HepG2 (cell line): ENCODE results near the gene OTUD1. TPM values are rescaled to one million over a fixed set of nuclear protein-coding genes. Genes with fewer than 3 reads are reported as not detected.

Experiments used
- ATAC-seq: fragments of 200-7000 bp; cut with Tn5 transposase; 3 replicates; pipeline ENCODE4 v1.9.1; 2020; ENCODE audit warnings: mild to moderate bottlenecking, moderate library complexity
- BruUV-seq: library from RNA; stranded (reverse); fragments of 400-500 nt; replicated peaks from 2 replicates; lab custom pipeline; 2021; lab: Mats Ljungman, UMichigan
- CTCF ChIA-PET: fragments of 300-600 bp; formaldehyde crosslinking; extraction: SDS; loops from one replicate; lab custom pipeline; 2021; ENCODE audit warnings: low total read pairs, inconsistent platforms, low intra/inter-chr PET ratio; lab: Yijun Ruan, JAX
- POLR2A ChIA-PET: fragments of 350-600 bp; sonication (Branson Sonifier 250); formaldehyde crosslinking; loops from one replicate; lab custom pipeline; 2020; ENCODE audit warnings: antibody characterized with exemption, inconsistent platforms; lab: Yijun Ruan, JAX
- DNase-seq: peaks from one replicate; pipeline ENCODE4 v3.0.0-alpha.2; 2015; ENCODE audit warnings: low spot score
- FAIRE-seq: peaks from 3 replicates; lab custom pipeline; 2011; peaks lifted over from hg19 to GRCh38; lab: Jason Lieb, UNC
- H2AFZ ChIP-seq: one replicate; pipeline ENCODE4 v1.6.1; 2011; ENCODE audit warnings: low read length, inconsistent platforms
- H3K27ac ChIP-seq: fragments of 300-600 bp; 3 replicates; pipeline ENCODE4 v1.8.0; 2011; ENCODE audit warnings: mixed run types, mild to moderate bottlenecking, mixed read lengths, low read length, inconsistent platforms; ENCODE audit not compliant: insufficient read depth; ENCODE audit errors: extremely low read length
- H3K27me3 ChIP-seq, 2 experiments: fragments of 200-600 bp in 1 of 2; 2 replicates in 1 of 2; 3 replicates in 1 of 2; pipeline versions ENCODE4 v1.6.0 to v1.8.0; 2011; ENCODE audit warnings: low read length in 2 of 2, mild to moderate bottlenecking in 2 of 2, moderate library complexity in 2 of 2, inconsistent platforms in 1 of 2; ENCODE audit not compliant: insufficient read depth in 2 of 2, control insufficient read depth in 1 of 2
- H3K36me3 ChIP-seq, 2 experiments: fragments of 200-600 bp in 1 of 2; replicated peaks in 1 of 2; 2 replicates in 1 of 2; 3 replicates in 1 of 2; pipeline versions ENCODE4 v1.5.1 to v1.8.0; 2011; ENCODE audit warnings: low read length in 2 of 2, inconsistent platforms in 1 of 2; ENCODE audit not compliant: insufficient read depth in 2 of 2, control insufficient read depth in 1 of 2
- H3K4me1 ChIP-seq: 2 replicates; pipeline ENCODE4 v1.5.1; 2012; ENCODE audit warnings: low read length, inconsistent platforms; ENCODE audit not compliant: insufficient read depth
- H3K4me2 ChIP-seq: 2 replicates; pipeline ENCODE4 v1.6.0; 2011; ENCODE audit warnings: low read depth, low read length, inconsistent platforms
- H3K4me3 ChIP-seq, 3 experiments: fragments of 200-600 bp in 1 of 3; sonication (generic), shearing (Covaris generic) in 1 of 3; replicated peaks in 1 of 3; 2 replicates each; pipeline ENCODE4 v1.5.1; 2011 to 2016; ENCODE audit warnings: low read length in 3 of 3, inconsistent platforms in 2 of 3, low read depth in 2 of 3, mild to moderate bottlenecking in 2 of 3, control low read depth in 1 of 3, mixed read lengths in 1 of 3; ENCODE audit not compliant: insufficient read depth in 1 of 3
- H3K79me2 ChIP-seq: one replicate; pipeline ENCODE4 v1.6.1; 2011; ENCODE audit warnings: low read length, inconsistent platforms; ENCODE audit not compliant: insufficient read depth
- H3K9ac ChIP-seq: 2 replicates; pipeline ENCODE4 v1.6.0; 2011; ENCODE audit warnings: mild to moderate bottlenecking, low read depth, low read length, inconsistent platforms; ENCODE audit not compliant: insufficient read depth
- H3K9me3 ChIP-seq: 2 replicates; pipeline ENCODE4 v1.5.1; 2012; ENCODE audit warnings: mild to moderate bottlenecking, low read length
- H4K20me1 ChIP-seq: 2 replicates; pipeline ENCODE4 v1.6.0; 2011; ENCODE audit warnings: inconsistent platforms, mild to moderate bottlenecking, low read length, moderate library complexity; ENCODE audit not compliant: insufficient read depth
- ARNTL ChIP-seq: sonication (generic); formaldehyde crosslinking; IDR thresholded peaks from 2 replicates; pipeline ENCODE4 v1.4.0; 2020; ENCODE audit warnings: mild to moderate bottlenecking, missing genetic modification reagents
- CBX1 ChIP-seq: IDR thresholded peaks from one replicate; pipeline ENCODE4 v1.6.1; 2016; ENCODE audit warnings: antibody characterized with exemption, low read depth
- CTCF ChIP-seq: sonication (generic); formaldehyde crosslinking; IDR thresholded peaks from 2 replicates; pipeline ENCODE4 v1.5.0; 2020; ENCODE audit warnings: mild to moderate bottlenecking, missing genetic modification reagents, moderate library complexity
- FOXP1 ChIP-seq, 2 experiments: fragments of 450-650 bp in 1 of 2; IDR thresholded peaks; 2 replicates each; pipeline ENCODE4 v1.6.1; 2017 to 2018; ENCODE audit warnings: antibody characterized with exemption in 1 of 2
- GZF1 ChIP-seq: sonication (generic); formaldehyde crosslinking; IDR thresholded peaks from 2 replicates; pipeline ENCODE4 v1.5.1; 2020; ENCODE audit warnings: mild to moderate bottlenecking, missing genetic modification reagents
- JUN ChIP-seq: sonication (generic); formaldehyde crosslinking; IDR thresholded peaks from 2 replicates; pipeline ENCODE4 v1.4.0; 2020; ENCODE audit warnings: mild to moderate bottlenecking, missing genetic modification reagents
- PHF21A ChIP-seq: sonication (generic); formaldehyde crosslinking; IDR thresholded peaks from 2 replicates; pipeline ENCODE4 v1.5.0; 2020; ENCODE audit warnings: mild to moderate bottlenecking, missing genetic modification reagents
- TEAD3 ChIP-seq: optimal IDR thresholded peaks from 2 replicates; pipeline ENCODE3; 2016; ENCODE audit warnings: borderline replicate concordance
- TOE1 ChIP-seq: sonication (generic); formaldehyde crosslinking; IDR thresholded peaks from 2 replicates; pipeline ENCODE4 v1.4.0; 2020; ENCODE audit warnings: mild to moderate bottlenecking, missing genetic modification reagents
- ZNF180 ChIP-seq: sonication (generic); formaldehyde crosslinking; IDR thresholded peaks from 2 replicates; pipeline ENCODE4 v1.4.0; 2020; ENCODE audit warnings: low read depth, missing genetic modification reagents, borderline replicate concordance
- ZNF329 ChIP-seq: sonication (generic); formaldehyde crosslinking; IDR thresholded peaks from 2 replicates; pipeline ENCODE4 v1.9.0; 2021; ENCODE audit warnings: low read depth, mild to moderate bottlenecking, missing genetic modification reagents
- ZNF660 ChIP-seq: sonication (generic); formaldehyde crosslinking; IDR thresholded peaks from 2 replicates; pipeline ENCODE4 v1.5.1; 2020; ENCODE audit warnings: mild to moderate bottlenecking, low read depth, missing genetic modification reagents, borderline replicate concordance
- ZNF678 ChIP-seq: sonication (generic); formaldehyde crosslinking; IDR thresholded peaks from 2 replicates; pipeline ENCODE4 v1.4.0; 2020; ENCODE audit warnings: mild to moderate bottlenecking, missing genetic modification reagents
- WGBS: methylation state at CpG from one replicate; pipeline ENCODE4 v1.1.6; 2017; ENCODE audit warnings: low lambda C conversion rate; 5-methylcytosine and 5-hydroxymethylcytosine counted together
- in situ Hi-C: cut with HindIII; loops from 2 replicates; pipeline ENCODE4 v1.10.0; 2017; ENCODE audit warnings: low pct_unique_long_range_greater_than_20kb; ENCODE audit not compliant: extremely low pct_ligation_motif_present
- intact Hi-C: fragments of 100-400 bp; cut with micrococcal nuclease; formaldehyde crosslinking; loops from one replicate; pipeline ENCODE4 v1.10.0; 2022; ENCODE audit not compliant: unreplicated experiment
- polyA plus RNA-seq, 8 experiments: library from polyadenylated mRNA; depleted of rRNA in 3 of 8; stranded (reverse) in 7 of 8; unstranded in 1 of 8; fragments of >200 nt; fragmentation: Illumina TruSeq in 4 of 8; extraction: Trizol in 4 of 8; gene quantifications; 2 replicates each; pipeline versions ENCODE4 v1.2.1 to v1.2.3, GENCODE V29; 2011 to 2016; ENCODE audit warnings: low read depth in 4 of 8, missing spikeins in 1 of 8, mixed read lengths in 1 of 8; ENCODE audit not compliant: insufficient read depth in 1 of 8
- total RNA-seq, 5 experiments: library from RNA; depleted of rRNA; stranded (reverse); fragments of >200 nt; fragmentation: Illumina TruSeq; extraction: Trizol; gene quantifications; 2 replicates each; pipeline ENCODE4 v1.2.3, GENCODE V29; 2016; ENCODE audit warnings: low read depth in 1 of 5
- TF ChIP-seq, protein P1 (sequence below): sonication (generic); formaldehyde crosslinking; IDR thresholded peaks from 2 replicates; pipeline ENCODE4 v1.8.1; 2023; ENCODE audit warnings: mild to moderate bottlenecking, moderate library complexity, missing genetic modification reagents
- TF ChIP-seq, protein P2 (sequence below): IDR thresholded peaks from 2 replicates; pipeline ENCODE4 v1.6.1; 2018; ENCODE audit warnings: missing genetic modification reagents
- TF ChIP-seq, protein P3 (sequence below): fragments of 450-650 bp; IDR thresholded peaks from 2 replicates; pipeline ENCODE4 v1.6.1; 2017
- TF ChIP-seq, protein P4 (sequence below): sonication (generic); formaldehyde crosslinking; IDR thresholded peaks from 2 replicates; pipeline ENCODE4 v1.5.0; 2020; ENCODE audit warnings: mild to moderate bottlenecking, missing genetic modification reagents

OTUD1 gene
- total and polyA plus RNA-seq, 2 of the 13 experiments (the other 11 are each of a cell fraction or from before 2014, with no cell fraction given), result 1.2 to 1.4 TPM

DNA sequence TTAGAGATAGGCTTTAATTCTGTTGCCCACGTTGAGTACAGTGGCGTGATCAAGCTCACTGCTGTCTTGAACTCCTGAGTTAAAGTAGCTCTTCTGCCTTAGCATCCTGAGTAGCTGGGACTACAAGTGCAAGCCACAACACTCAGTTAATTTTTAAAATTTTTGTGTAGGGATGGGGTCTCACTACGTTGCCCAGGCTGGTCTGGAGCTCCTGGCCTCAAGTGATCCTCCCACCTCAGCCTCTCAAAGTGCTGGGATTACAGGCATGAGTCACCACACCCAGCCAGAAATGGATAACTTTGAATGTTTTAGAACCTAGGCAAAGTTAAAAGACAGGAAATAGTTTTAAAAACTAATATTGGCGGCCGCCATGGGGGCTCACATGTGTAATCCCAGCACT is 43.9 kb upstream of the OTUD1 start:
- intact Hi-C loops, result no loop called here
- 0 out of 2 replicates have a peak, but pooled peaks cover 7% of the 10 kb centered on the region for H3K4me1 ChIP-seq
- H4K20me1 ChIP-seq, result no peaks in the 10 kb centered on the region
- no peak overlapping the region for H3K4me3 ChIP-seq
- CTCF ChIA-PET, result no interaction called here
- H3K9me3 ChIP-seq, result no peaks in the 10 kb centered on the region
- no peak for FAIRE-seq
- WGBS, result 24% methylated on average over 5 of the region's 5 CpGs
- POLR2A ChIA-PET, result no interaction called here
- no peak overlapping the region for H3K4me2 ChIP-seq
- no peak overlapping the region for H3K9ac ChIP-seq
- no peaks in the 10 kb centered on the region for H3K79me2 ChIP-seq
- H3K27ac ChIP-seq, result no peak overlapping the region
- DNase-seq, result no peak
- ATAC-seq, result no peak
- in situ Hi-C loops, result no loop called here
- H3K36me3 ChIP-seq, result no peaks in the 10 kb centered on the region
- BruUV-seq, result no TSS peak
- TF ChIP-seq TOE1 (CRISPR knock-in tag) (no peak), TEAD3 (CRISPR knock-in tag) (no peak), ZNF678 (no peak), ZNF180 (CRISPR knock-in tag) (no peak), JUN (CRISPR knock-in tag) (no peak), ARNTL (no peak), GZF1 (CRISPR knock-in tag) (no peak), CBX1 (no peak), CTCF (CRISPR knock-in tag) (no peak), ZNF660 (no peak), PHF21A (CRISPR knock-in tag) (no peak), ZNF329 (CRISPR knock-in tag) (no peak), FOXP1 (IDR thresholded peaks at IDR 0.05) (no peak), FOXP1 (CRISPR knock-in tag; IDR thresholded peaks at IDR 0.05) (no peak)
- TF ChIP-seq, protein P1, sequence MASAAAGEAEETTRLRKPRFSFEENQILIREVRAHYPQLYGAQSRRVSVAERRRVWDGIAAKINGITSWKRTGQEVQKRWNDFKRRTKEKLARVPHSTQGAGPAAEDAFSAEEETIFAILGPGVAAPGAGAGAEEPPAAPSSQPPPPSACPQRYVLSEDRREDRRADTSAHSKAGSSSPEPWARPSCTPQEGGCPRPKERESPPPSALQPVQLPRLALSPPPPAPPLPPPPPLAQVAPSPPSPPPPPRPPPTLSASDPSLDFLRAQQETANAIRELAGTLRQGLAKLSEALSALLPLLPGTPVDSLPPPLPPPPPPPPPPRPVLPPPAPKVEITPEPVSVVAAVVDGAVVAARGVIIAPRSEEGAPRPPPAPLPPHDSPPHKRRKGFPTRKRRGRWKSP (CRISPR knock-in tag), result no peak
- TF ChIP-seq, protein P2, sequence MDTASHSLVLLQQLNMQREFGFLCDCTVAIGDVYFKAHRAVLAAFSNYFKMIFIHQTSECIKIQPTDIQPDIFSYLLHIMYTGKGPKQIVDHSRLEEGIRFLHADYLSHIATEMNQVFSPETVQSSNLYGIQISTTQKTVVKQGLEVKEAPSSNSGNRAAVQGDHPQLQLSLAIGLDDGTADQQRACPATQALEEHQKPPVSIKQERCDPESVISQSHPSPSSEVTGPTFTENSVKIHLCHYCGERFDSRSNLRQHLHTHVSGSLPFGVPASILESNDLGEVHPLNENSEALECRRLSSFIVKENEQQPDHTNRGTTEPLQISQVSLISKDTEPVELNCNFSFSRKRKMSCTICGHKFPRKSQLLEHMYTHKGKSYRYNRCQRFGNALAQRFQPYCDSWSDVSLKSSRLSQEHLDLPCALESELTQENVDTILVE (CRISPR knock-in tag), result no peak
- TF ChIP-seq, protein P3, sequence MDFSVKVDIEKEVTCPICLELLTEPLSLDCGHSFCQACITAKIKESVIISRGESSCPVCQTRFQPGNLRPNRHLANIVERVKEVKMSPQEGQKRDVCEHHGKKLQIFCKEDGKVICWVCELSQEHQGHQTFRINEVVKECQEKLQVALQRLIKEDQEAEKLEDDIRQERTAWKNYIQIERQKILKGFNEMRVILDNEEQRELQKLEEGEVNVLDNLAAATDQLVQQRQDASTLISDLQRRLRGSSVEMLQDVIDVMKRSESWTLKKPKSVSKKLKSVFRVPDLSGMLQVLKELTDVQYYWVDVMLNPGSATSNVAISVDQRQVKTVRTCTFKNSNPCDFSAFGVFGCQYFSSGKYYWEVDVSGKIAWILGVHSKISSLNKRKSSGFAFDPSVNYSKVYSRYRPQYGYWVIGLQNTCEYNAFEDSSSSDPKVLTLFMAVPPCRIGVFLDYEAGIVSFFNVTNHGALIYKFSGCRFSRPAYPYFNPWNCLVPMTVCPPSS, result no peak
- TF ChIP-seq, protein P4, sequence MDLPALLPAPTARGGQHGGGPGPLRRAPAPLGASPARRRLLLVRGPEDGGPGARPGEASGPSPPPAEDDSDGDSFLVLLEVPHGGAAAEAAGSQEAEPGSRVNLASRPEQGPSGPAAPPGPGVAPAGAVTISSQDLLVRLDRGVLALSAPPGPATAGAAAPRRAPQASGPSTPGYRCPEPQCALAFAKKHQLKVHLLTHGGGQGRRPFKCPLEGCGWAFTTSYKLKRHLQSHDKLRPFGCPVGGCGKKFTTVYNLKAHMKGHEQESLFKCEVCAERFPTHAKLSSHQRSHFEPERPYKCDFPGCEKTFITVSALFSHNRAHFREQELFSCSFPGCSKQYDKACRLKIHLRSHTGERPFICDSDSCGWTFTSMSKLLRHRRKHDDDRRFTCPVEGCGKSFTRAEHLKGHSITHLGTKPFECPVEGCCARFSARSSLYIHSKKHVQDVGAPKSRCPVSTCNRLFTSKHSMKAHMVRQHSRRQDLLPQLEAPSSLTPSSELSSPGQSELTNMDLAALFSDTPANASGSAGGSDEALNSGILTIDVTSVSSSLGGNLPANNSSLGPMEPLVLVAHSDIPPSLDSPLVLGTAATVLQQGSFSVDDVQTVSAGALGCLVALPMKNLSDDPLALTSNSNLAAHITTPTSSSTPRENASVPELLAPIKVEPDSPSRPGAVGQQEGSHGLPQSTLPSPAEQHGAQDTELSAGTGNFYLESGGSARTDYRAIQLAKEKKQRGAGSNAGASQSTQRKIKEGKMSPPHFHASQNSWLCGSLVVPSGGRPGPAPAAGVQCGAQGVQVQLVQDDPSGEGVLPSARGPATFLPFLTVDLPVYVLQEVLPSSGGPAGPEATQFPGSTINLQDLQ (CRISPR knock-in tag), result no peak
- H2AFZ ChIP-seq, result no peak overlapping the region
- no peaks in the 10 kb centered on the region; a peak in 1 of 5 replicates for H3K27me3 ChIP-seq
